WERI-Rb-1 (cell line): ENCODE measurements around the gene HOXA4.

Experiments
- DNase-seq: peaks from one replicate; pipeline ENCODE4 v3.0.0-alpha.2; 2020
- H3K27ac ChIP-seq: fragments of 250-450 bp; sonication (Bioruptor Pico); 2 replicates; pipeline ENCODE4 v1.5.1; 2020; ENCODE audit warnings: mild to moderate bottlenecking, moderate library complexity
- H3K27me3 ChIP-seq: fragments of 250-450 bp; sonication (Bioruptor Pico); 2 replicates; pipeline ENCODE4 v1.5.1; 2021; ENCODE audit warnings: mild to moderate bottlenecking, low read depth, moderate library complexity; ENCODE audit not compliant: insufficient read depth, severe bottlenecking
- H3K36me3 ChIP-seq: fragments of 250-450 bp; sonication (Bioruptor Pico); 2 replicates; pipeline ENCODE4 v1.5.1; 2020; ENCODE audit warnings: mild to moderate bottlenecking, moderate library complexity
- H3K4me3 ChIP-seq: 2 replicates; pipeline ENCODE4 v1.5.1; 2011; ENCODE audit warnings: low read depth, mild to moderate bottlenecking, control low read depth, low read length
- H3K9me3 ChIP-seq: fragments of 250-450 bp; sonication (Bioruptor Pico); 2 replicates; pipeline ENCODE4 v1.5.1; 2021; ENCODE audit warnings: mild to moderate bottlenecking, moderate library complexity; ENCODE audit not compliant: severe bottlenecking
- TF ChIP-seq, protein P1 (sequence below): IDR thresholded peaks from 2 replicates; pipeline ENCODE4 v1.5.1; 2011; ENCODE audit warnings: low read depth, mild to moderate bottlenecking, control low read depth, inconsistent platforms, low read length

HOXA4 gene

GRCh38 chr7:27138985-27139333 lies 8.4 kb upstream of the HOXA4 start:
- Histone ChIP-seq H3K9me3 (no peaks in the 10 kb centered on the region), H3K4me3 (no peak overlapping the region), H3K27me3 (peaks cover 54% of the 10 kb centered on the region), H3K27ac (no peak overlapping the region), H3K36me3 (no peaks in the 10 kb centered on the region)
- TF ChIP-seq, protein P1, sequence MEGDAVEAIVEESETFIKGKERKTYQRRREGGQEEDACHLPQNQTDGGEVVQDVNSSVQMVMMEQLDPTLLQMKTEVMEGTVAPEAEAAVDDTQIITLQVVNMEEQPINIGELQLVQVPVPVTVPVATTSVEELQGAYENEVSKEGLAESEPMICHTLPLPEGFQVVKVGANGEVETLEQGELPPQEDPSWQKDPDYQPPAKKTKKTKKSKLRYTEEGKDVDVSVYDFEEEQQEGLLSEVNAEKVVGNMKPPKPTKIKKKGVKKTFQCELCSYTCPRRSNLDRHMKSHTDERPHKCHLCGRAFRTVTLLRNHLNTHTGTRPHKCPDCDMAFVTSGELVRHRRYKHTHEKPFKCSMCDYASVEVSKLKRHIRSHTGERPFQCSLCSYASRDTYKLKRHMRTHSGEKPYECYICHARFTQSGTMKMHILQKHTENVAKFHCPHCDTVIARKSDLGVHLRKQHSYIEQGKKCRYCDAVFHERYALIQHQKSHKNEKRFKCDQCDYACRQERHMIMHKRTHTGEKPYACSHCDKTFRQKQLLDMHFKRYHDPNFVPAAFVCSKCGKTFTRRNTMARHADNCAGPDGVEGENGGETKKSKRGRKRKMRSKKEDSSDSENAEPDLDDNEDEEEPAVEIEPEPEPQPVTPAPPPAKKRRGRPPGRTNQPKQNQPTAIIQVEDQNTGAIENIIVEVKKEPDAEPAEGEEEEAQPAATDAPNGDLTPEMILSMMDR, result no peak
- no peak for DNase-seq

GRCh38 chr7:27138472-27138871 lies 7.9 kb upstream of the HOXA4 start:
- DNase-seq, result no peak
- no peak overlapping the region for H3K4me3 ChIP-seq
- H3K36me3 ChIP-seq, result no peaks in the 10 kb centered on the region
- H3K27me3 ChIP-seq, result peaks cover 56% of the 10 kb centered on the region
- H3K9me3 ChIP-seq, result no peaks in the 10 kb centered on the region
- no peak overlapping the region for H3K27ac ChIP-seq
- TF ChIP-seq, protein P1, result no peak

DNA sequence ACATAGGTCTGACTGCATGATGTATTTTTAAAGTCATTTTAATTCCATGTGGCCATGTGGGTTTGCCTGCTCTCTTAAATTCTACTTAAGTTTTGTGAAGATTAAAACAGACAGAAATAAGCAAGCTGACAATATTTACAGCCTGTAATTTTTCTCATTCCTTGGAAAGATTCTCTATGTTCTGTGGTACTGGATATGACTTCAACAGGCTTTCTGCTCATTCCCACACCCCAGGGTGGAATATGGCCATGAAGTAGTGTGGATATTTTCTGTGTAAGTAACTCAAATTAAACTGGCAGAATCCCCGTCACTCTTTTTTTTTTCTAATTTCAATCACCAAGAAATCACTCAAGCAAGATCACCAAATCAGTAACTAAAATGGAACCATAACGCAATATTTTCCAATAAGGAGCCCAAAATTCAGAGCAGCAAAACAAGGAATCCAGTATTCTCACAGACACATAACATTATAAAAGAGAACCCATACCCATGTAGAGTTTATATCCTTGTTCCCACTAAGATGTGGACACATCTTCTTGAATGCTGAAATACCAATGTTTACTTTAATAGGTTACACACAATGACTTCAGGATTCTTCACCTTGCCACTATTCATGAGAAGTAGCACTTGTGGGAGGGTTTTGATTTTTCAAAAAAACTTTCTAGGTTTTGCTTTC lies 7.2 kb upstream of the HOXA4 start:
- TF ChIP-seq, protein P1, result no peak
- no peak overlapping the region for H3K27ac ChIP-seq
- no peak overlapping the region for H3K4me3 ChIP-seq
- H3K9me3 ChIP-seq, result no peaks in the 10 kb centered on the region
- peaks cover 50% of the 10 kb centered on the region for H3K27me3 ChIP-seq
- no peak for DNase-seq
- H3K36me3 ChIP-seq, result no peaks in the 10 kb centered on the region

DNA sequence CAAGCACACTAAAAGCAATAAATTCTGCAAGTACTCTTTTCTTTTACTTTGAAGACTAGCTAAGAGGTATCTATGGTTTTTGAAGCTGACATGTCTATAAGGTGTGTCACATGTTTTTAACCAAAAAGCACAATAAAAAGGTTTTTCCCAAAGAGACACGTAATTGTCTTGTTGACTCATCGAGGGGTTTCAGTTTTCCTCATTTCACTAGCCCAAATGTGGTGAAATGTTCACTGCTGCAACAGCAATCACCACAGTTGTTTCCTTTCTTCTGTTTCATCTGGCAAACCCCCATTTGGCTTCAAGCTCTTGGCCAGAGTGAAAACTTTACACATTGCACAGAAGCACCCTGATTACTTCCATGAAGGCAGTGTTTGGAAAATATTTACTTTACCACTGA lies 3.8 kb upstream of the HOXA4 start:
- no peak overlapping the region for H3K27ac ChIP-seq
- TF ChIP-seq, protein P1, result no peak
- no peak overlapping the region for H3K4me3 ChIP-seq
- H3K27me3 ChIP-seq, result peaks cover 46% of the 10 kb centered on the region
- no peaks in the 10 kb centered on the region for H3K9me3 ChIP-seq
- DNase-seq, result no peak
- H3K36me3 ChIP-seq, result no peaks in the 10 kb centered on the region

GRCh38 chr7:27133409-27134231 lies 3.1 kb upstream of the HOXA4 start:
- TF ChIP-seq, protein P1, result no peak
- DNase-seq, result no peak
- Histone ChIP-seq H3K9me3 (no peaks in the 10 kb centered on the region), H3K36me3 (no peaks in the 10 kb centered on the region), H3K27me3 (peaks cover 46% of the 10 kb centered on the region), H3K27ac (no peak overlapping the region), H3K4me3 (no peak overlapping the region)
